HepG2 (cell line): Measurements from ENCODE around the gene RHOBTB3. TPM values are rescaled to one million over a fixed set of nuclear protein-coding genes. Genes with fewer than 3 reads are reported as not detected.
A peak's percentile ranks its signal among the peaks of the same experiment; 100 is the strongest.

ENCODE experiments used
- HDAC1 ChIP-seq: sonication (generic); formaldehyde crosslinking; IDR thresholded peaks from 2 replicates; pipeline ENCODE4 v1.5.1; 2020; ENCODE audit warnings: mild to moderate bottlenecking, missing genetic modification reagents
- PPARG ChIP-seq: conservative IDR thresholded peaks from 2 replicates; pipeline ENCODE4 v1.6.1; 2016; ENCODE audit warnings: missing biosample characterization, missing genetic modification reagents
- SRSF1 ChIP-seq: fragments of 200-400 bp; formaldehyde crosslinking; optimal IDR thresholded peaks from 2 replicates; pipeline ENCODE3; 2017; ENCODE audit warnings: mild to moderate bottlenecking, low read depth, low read length, moderate library complexity
- ZBTB20 ChIP-seq: sonication (generic); formaldehyde crosslinking; IDR thresholded peaks from 2 replicates; pipeline ENCODE4 v1.8.1; 2023; ENCODE audit warnings: missing genetic modification reagents, low read depth, mild to moderate bottlenecking, borderline replicate concordance
- ZNF205 ChIP-seq: IDR thresholded peaks from 2 replicates; pipeline ENCODE4 v1.6.1; 2018; ENCODE audit warnings: missing biosample characterization, missing genetic modification reagents
- polyA plus RNA-seq, 8 experiments: library from polyadenylated mRNA; depleted of rRNA in 3 of 8; stranded (reverse) in 7 of 8; unstranded in 1 of 8; fragments of >200 nt; fragmentation: Illumina TruSeq in 4 of 8; extraction: Trizol in 4 of 8; gene quantifications; 2 replicates each; pipeline versions ENCODE4 v1.2.1 to v1.2.3, GENCODE V29; 2011 to 2016; ENCODE audit warnings: low read depth in 4 of 8, missing spikeins in 1 of 8, mixed read lengths in 1 of 8; ENCODE audit not compliant: insufficient read depth in 1 of 8
- total RNA-seq, 5 experiments: library from RNA; depleted of rRNA; stranded (reverse); fragments of >200 nt; fragmentation: Illumina TruSeq; extraction: Trizol; gene quantifications; 2 replicates each; pipeline ENCODE4 v1.2.3, GENCODE V29; 2016; ENCODE audit warnings: low read depth in 1 of 5
- TF ChIP-seq, protein P1 (sequence below): sonication (generic); formaldehyde crosslinking; IDR thresholded peaks from 2 replicates; pipeline ENCODE4 v1.5.0; 2020; ENCODE audit warnings: mild to moderate bottlenecking, missing genetic modification reagents, borderline replicate concordance
- TF ChIP-seq, protein P2 (sequence below): sonication (generic); formaldehyde crosslinking; IDR thresholded peaks from 2 replicates; pipeline ENCODE4 v1.4.0; 2020; ENCODE audit warnings: missing genetic modification reagents, borderline replicate concordance
- TF ChIP-seq, protein P3 (sequence below): sonication (generic); formaldehyde crosslinking; IDR thresholded peaks from 2 replicates; pipeline ENCODE4 v1.4.0; 2020; ENCODE audit warnings: missing genetic modification reagents
- TF ChIP-seq, protein P4 (sequence below): sonication (generic); formaldehyde crosslinking; IDR thresholded peaks from 2 replicates; pipeline ENCODE4 v1.4.0; 2020; ENCODE audit warnings: missing genetic modification reagents, borderline replicate concordance
- TF ChIP-seq, protein P5 (sequence below): IDR thresholded peaks from 2 replicates; pipeline ENCODE4 v1.4.0; 2020; ENCODE audit warnings: mild to moderate bottlenecking, missing genetic modification reagents

Gene RHOBTB3
- total and polyA plus RNA-seq, 2 of the 13 experiments (the other 11 are each of a cell fraction or from before 2014, with no cell fraction given): 31.6 to 35.4 TPM

DNA sequence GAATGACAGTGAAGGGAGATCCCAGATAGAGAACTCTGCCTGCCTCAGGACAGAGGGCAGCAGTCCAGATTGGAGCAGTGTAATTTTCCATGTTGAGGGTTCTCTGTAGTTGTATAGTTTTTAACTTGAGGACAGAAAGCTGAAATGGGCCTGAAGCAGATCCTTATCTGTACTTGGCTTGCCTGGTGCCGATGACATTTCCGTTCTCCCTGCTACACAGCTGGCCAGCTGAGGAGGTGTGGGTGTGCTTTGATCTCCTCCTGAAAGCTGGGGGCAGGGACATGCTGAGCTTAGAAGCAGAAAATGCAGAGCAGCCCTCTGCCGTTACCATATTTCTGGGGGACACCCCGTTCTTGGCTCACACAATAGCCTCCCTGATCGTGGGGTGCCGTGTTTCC, 80.9 kb downstream of the RHOBTB3 start (continued):
- TF ChIP-seq, protein P1, sequence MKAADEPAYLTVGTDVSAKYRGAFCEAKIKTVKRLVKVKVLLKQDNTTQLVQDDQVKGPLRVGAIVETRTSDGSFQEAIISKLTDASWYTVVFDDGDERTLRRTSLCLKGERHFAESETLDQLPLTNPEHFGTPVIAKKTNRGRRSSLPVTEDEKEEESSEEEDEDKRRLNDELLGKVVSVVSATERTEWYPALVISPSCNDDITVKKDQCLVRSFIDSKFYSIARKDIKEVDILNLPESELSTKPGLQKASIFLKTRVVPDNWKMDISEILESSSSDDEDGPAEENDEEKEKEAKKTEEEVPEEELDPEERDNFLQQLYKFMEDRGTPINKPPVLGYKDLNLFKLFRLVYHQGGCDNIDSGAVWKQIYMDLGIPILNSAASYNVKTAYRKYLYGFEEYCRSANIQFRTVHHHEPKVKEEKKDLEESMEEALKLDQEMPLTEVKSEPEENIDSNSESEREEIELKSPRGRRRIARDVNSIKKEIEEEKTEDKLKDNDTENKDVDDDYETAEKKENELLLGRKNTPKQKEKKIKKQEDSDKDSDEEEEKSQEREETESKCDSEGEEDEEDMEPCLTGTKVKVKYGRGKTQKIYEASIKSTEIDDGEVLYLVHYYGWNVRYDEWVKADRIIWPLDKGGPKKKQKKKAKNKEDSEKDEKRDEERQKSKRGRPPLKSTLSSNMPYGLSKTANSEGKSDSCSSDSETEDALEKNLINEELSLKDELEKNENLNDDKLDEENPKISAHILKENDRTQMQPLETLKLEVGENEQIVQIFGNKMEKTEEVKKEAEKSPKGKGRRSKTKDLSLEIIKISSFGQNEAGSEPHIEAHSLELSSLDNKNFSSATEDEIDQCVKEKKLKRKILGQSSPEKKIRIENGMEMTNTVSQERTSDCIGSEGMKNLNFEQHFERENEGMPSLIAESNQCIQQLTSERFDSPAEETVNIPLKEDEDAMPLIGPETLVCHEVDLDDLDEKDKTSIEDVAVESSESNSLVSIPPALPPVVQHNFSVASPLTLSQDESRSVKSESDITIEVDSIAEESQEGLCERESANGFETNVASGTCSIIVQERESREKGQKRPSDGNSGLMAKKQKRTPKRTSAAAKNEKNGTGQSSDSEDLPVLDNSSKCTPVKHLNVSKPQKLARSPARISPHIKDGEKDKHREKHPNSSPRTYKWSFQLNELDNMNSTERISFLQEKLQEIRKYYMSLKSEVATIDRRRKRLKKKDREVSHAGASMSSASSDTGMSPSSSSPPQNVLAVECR (CRISPR knock-in tag): peak; percentile 60; the same call in 1 of the 2 replicates
- TF ChIP-seq, protein P2, sequence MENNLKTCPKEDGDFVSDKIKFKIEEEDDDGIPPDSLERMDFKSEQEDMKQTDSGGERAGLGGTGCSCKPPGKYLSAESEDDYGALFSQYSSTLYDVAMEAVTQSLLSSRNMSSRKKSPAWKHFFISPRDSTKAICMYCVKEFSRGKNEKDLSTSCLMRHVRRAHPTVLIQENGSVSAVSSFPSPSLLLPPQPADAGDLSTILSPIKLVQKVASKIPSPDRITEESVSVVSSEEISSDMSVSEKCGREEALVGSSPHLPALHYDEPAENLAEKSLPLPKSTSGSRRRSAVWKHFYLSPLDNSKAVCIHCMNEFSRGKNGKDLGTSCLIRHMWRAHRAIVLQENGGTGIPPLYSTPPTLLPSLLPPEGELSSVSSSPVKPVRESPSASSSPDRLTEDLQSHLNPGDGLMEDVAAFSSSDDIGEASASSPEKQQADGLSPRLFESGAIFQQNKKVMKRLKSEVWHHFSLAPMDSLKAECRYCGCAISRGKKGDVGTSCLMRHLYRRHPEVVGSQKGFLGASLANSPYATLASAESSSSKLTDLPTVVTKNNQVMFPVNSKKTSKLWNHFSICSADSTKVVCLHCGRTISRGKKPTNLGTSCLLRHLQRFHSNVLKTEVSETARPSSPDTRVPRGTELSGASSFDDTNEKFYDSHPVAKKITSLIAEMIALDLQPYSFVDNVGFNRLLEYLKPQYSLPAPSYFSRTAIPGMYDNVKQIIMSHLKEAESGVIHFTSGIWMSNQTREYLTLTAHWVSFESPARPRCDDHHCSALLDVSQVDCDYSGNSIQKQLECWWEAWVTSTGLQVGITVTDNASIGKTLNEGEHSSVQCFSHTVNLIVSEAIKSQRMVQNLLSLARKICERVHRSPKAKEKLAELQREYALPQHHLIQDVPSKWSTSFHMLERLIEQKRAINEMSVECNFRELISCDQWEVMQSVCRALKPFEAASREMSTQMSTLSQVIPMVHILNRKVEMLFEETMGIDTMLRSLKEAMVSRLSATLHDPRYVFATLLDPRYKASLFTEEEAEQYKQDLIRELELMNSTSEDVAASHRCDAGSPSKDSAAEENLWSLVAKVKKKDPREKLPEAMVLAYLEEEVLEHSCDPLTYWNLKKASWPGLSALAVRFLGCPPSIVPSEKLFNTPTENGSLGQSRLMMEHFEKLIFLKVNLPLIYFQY (CRISPR knock-in tag): peak; percentile 77; the same call in 1 of the 2 replicates
- TF ChIP-seq SRSF1 (no peak), HDAC1 (CRISPR knock-in tag) (peak; percentile 52; the same call in 1 of the 2 replicates), ZBTB20 (peak; percentile 41; the same call in 1 of the 2 replicates), ZNF205 (CRISPR knock-in tag) (0 out of 2 replicates have a peak, but pooled peaks have one; percentile 34), PPARG (CRISPR knock-in tag) (no peak)
- TF ChIP-seq, protein P3, sequence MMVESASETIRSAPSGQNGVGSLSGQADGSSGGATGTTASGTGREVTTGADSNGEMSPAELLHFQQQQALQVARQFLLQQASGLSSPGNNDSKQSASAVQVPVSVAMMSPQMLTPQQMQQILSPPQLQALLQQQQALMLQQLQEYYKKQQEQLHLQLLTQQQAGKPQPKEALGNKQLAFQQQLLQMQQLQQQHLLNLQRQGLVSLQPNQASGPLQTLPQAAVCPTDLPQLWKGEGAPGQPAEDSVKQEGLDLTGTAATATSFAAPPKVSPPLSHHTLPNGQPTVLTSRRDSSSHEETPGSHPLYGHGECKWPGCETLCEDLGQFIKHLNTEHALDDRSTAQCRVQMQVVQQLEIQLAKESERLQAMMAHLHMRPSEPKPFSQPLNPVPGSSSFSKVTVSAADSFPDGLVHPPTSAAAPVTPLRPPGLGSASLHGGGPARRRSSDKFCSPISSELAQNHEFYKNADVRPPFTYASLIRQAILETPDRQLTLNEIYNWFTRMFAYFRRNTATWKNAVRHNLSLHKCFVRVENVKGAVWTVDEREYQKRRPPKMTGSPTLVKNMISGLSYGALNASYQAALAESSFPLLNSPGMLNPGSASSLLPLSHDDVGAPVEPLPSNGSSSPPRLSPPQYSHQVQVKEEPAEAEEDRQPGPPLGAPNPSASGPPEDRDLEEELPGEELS (CRISPR knock-in tag): peak; percentile 75
- TF ChIP-seq, protein P4, sequence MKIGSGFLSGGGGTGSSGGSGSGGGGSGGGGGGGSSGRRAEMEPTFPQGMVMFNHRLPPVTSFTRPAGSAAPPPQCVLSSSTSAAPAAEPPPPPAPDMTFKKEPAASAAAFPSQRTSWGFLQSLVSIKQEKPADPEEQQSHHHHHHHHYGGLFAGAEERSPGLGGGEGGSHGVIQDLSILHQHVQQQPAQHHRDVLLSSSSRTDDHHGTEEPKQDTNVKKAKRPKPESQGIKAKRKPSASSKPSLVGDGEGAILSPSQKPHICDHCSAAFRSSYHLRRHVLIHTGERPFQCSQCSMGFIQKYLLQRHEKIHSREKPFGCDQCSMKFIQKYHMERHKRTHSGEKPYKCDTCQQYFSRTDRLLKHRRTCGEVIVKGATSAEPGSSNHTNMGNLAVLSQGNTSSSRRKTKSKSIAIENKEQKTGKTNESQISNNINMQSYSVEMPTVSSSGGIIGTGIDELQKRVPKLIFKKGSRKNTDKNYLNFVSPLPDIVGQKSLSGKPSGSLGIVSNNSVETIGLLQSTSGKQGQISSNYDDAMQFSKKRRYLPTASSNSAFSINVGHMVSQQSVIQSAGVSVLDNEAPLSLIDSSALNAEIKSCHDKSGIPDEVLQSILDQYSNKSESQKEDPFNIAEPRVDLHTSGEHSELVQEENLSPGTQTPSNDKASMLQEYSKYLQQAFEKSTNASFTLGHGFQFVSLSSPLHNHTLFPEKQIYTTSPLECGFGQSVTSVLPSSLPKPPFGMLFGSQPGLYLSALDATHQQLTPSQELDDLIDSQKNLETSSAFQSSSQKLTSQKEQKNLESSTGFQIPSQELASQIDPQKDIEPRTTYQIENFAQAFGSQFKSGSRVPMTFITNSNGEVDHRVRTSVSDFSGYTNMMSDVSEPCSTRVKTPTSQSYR (CRISPR knock-in tag): peak; percentile 93
- TF ChIP-seq, protein P5, sequence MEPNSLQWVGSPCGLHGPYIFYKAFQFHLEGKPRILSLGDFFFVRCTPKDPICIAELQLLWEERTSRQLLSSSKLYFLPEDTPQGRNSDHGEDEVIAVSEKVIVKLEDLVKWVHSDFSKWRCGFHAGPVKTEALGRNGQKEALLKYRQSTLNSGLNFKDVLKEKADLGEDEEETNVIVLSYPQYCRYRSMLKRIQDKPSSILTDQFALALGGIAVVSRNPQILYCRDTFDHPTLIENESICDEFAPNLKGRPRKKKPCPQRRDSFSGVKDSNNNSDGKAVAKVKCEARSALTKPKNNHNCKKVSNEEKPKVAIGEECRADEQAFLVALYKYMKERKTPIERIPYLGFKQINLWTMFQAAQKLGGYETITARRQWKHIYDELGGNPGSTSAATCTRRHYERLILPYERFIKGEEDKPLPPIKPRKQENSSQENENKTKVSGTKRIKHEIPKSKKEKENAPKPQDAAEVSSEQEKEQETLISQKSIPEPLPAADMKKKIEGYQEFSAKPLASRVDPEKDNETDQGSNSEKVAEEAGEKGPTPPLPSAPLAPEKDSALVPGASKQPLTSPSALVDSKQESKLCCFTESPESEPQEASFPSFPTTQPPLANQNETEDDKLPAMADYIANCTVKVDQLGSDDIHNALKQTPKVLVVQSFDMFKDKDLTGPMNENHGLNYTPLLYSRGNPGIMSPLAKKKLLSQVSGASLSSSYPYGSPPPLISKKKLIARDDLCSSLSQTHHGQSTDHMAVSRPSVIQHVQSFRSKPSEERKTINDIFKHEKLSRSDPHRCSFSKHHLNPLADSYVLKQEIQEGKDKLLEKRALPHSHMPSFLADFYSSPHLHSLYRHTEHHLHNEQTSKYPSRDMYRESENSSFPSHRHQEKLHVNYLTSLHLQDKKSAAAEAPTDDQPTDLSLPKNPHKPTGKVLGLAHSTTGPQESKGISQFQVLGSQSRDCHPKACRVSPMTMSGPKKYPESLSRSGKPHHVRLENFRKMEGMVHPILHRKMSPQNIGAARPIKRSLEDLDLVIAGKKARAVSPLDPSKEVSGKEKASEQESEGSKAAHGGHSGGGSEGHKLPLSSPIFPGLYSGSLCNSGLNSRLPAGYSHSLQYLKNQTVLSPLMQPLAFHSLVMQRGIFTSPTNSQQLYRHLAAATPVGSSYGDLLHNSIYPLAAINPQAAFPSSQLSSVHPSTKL (CRISPR knock-in tag): peak; percentile 86
